HG03108 (cell line): ENCODE results near the gene HMX1.

ENCODE experiments used
- ATAC-seq: cut with Tn5 transposase; IDR thresholded peaks from one replicate; pipeline ENCODE4 v1.9.1; 2021; ENCODE audit warnings: moderate library complexity; ENCODE audit not compliant: unreplicated experiment

HMX1 gene

DNA sequence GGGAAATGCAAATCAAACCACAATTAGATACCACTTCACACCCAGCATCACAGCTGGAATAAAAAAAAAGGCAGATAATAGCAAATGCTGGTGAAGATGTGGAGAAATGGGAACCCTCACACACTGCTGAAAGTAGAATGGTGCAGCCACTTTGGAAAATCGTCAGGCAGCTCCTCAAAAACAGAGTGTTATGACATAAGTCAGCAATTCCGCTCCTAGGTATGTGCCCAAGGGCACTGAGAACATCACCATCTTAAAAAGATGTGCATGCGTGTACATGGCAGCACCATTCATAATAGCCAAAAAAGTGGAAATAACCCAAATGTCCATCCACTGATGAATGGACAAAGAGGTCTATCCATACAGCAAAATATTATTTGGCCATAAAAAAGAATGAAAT is 28.0 kb downstream of the HMX1 start:
- no peak for ATAC-seq

DNA sequence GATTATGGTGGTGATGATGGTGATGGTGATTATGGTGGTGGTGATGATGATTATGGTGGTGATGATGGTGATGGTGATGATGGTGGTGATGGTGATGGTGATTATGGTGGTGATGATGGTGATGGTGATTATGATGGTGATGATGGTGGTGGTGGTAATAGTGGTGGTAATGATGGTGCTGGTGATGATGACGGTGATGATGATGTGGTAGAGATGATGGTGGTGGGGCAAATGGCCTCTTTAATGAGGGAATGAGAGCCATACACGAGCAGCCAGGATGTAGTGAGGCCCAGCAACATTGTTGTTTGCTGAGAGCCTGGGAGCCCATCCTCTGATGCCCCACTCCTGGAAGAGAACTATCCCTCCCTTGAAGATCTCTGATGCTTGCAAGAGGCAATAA is 29.0 kb downstream of the HMX1 start:
- no peak for ATAC-seq

GRCh38 chr4:8841678-8842268 is 29.9 kb downstream of the HMX1 start:
- ATAC-seq, result no peak

DNA sequence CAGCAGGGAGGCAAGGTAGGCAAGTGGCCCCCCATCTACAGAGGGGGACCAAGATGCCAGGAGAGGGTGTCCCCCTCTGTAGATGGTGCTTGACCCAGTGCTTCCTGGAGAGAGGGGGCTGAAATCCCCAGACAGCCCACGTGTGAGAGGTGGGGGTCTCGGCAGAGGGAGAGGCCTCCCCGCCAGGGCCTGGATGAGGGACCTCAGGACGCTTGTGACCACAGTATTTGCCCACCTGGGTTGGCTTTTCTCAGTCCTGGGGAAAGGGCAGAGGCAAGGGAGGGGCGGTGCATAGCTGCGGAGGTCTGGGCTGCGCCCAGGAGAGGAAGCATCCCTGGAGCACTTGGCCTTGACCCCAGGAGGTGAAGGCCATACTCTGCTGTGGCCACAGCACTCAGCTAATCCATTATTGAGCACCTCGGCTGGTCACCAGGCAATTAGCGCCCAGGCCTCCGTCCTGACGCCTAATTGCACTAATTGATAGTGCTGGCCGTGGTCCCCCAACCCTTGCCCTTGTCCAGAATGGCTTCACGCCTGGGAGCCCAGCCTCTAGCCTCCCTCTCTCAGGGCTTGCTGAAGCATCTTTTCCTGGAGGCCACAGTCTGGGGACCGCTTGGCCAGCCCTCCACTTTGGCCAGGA is 30.7 kb downstream of the HMX1 start:
- ATAC-seq, result no peak

DNA sequence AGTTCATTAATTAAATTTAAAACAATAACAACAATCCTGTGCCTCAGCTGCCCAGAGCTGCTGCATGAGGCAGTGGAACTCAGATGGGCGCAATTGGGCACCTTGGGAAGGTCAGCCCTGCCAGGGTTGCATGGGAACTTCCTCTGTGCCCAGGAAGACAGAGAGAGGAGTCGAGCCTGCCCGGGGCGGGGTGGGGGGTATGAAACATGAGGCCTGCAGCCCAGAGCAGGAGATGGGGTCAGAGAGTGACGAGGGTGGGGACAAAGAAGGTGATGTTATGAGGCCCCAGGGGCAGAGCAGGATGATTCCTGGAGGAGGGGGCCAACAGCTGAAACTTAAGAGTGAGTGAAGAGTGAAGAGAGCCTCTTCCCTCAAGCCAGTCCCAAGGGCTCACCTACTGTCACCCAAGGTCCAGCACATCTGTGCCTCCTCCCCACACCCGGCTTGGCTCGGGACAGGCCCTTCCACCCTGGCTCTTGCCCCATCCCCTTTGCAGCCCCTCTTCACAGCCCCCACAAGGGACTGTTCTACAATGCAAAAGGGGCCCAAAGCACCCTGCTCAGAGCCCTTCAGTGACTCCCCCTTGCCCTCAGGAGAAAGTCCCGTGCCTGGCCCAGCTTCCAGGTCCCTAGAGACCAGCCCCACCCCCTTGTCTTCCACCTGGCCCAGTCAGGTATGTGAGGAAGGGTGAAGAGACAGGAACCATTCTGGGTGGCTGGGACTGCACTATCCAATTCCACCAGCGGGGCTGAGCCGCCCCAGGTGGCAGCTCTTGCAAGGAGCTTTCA is 31.4 kb downstream of the HMX1 start:
- no peak for ATAC-seq

DNA sequence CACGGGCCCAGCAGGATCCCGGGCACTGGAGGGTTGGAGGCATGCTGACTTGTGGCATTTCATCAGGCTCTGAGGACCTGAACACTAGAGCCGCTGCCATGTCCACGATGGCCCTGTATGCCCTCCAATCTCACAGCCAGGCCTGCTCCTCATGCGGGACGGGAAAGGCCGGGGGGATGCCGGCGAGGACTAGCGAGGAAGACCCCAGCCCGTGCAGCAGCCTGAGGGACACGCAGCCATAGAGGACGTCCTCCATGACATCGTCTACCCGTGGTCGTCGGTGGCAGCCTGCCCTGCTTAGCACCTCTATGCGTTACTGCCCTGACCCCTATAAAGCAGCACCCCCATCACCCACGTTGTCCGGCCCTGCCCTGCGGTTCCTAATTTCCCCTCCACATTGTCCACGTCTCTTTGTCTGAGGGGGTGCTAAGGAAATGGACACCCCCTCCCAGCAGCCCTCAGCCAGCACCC is 32.6 kb downstream of the HMX1 start:
- ATAC-seq, result no peak

DNA sequence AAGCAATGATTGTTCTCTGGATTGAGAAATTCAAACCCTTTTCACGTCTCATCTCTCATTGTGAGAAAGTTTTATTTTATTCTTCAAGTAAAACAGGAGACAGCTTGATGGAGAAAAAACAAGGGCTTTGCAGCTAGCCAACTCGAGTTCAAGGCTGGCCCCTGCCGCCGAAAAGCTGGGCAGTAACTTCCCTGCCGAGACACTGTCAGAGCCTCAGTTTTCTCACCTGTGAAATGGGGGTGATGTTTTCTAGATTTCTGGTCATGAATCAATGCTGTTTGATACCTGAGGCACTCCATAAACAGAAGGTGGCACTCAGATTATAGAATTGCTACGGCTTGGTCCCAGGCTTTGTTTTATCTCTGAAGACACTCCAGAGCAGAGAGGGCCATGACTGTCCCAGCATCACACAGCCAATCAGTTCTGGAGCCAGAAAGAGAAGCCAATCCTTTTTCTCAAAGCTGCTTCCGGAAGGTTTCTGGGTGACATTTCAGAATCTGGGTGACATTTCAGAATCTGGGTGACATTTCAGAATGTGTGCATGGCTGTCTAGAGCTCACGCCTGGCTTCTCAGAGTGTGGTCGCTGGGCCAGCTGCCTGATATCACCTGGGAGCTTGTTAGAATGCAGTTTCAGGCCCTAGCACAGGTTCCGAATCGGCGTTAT is 33.2 kb downstream of the HMX1 start:
- ATAC-seq, result no peak

GRCh38 chr4:8837181-8837841 is 34.3 kb downstream of the HMX1 start:
- ATAC-seq, result no peak

- ATAC-seq, result no peak
Measured at GRCh38 chr4:8836664-8837171, 34.9 kb downstream of the HMX1 start.

DNA sequence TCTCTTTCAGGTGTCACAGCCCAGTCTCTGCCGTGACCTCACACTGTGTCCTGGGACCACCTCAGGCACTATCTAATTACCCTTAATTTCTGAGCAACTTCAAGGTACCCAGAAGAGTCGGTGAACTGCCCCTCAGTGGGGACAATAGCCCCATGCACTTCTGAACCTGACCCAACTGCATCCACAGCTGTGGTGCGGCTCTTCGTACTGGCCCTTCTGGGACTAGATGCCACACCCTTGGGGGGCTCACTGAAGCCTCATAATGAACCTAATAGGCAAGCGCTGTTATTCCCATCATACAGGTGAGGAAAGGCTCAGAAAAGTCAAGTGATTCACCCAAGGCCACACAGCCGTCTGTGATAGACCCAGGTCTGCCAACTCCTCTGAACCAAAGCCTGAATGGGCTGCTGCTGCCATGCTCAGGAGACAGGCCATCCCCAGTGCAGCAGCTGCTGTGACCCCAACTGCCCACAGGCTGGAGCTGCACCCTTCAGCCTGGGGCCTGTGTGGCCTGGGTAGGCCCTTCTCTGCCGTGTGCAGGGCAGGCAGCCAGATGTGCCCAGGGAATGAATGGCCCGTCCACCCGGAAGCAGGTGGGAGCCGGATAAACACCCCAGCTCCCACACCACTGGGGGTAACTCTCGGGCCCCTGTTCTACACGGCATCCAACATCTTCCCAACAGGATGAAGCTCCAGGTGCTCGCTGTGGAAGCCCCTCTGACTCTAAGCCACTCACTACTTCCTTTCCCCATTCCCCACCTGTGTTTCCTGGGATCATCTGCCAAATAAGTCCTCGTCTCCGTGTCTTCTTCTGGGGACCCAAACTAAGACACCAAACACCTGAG is 35.9 kb downstream of the HMX1 start:
- no peak for ATAC-seq

DNA sequence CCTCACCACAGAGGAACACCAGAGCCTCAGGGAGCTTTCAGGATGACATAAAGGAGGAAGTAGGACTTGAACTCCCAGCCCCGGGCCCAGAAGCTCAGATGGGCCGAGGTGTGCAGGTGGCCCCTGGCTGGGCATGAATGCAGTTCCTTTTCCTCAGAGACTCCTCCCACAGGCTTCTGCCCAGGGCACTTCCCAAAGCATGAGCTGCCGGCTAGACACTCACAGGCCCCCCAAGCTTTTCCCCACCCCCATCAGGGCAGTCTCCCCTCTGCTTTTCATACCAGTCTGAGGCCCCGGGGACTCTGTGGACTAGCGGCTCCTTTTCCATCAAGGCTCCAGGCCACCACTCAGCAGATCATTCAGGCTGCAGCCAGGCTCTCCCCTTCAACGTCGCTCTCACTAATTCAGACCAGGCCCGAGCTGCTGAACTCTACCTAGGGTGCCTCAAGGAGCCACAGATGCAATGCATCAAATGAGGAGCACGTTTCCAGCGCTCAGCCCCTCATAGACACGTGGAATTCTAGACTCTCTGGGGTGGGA is 36.9 kb downstream of the HMX1 start:
- no peak for ATAC-seq

DNA sequence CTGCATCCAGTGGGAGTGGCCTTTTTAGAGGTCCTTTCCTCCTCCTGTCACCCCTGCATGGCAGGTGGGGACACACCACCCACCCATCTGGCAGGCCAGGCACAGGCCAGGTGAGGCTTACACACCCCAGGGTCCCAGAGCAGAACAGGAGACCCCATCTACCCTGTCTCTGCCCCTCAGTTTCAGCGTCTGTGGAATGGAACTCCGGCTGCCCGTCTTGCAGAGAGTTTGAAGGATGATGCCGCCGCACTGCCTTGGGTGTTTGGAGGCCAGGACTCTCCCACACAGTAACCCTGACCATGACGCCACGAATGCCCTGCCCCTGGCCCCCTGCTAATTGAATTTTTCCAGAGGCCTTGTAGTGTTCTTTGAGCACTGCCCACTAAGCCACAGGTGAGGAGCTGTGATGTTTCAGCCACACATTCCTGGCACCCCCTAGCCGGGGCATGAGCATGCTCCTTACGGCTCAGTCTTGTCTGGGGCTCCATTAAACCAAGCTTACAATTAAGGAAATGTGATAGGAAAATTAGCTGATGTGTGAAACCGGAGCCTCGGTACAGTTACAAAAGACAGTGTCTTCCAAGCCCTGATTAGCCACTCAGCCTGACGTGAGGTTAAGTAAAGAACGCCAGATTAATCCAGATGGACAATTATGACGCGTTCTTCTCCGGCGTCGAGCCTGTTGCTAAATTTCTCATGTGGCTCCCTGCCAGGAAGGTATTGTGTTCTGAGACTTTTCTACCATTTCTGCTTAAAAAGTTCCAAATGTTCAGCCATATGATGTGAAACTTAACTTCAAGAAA is 39.3 kb downstream of the HMX1 start:
- no peak for ATAC-seq

- no peak for ATAC-seq
Measured at GRCh38 chr4:8831221-8832112, 40.2 kb downstream of the HMX1 start.

DNA sequence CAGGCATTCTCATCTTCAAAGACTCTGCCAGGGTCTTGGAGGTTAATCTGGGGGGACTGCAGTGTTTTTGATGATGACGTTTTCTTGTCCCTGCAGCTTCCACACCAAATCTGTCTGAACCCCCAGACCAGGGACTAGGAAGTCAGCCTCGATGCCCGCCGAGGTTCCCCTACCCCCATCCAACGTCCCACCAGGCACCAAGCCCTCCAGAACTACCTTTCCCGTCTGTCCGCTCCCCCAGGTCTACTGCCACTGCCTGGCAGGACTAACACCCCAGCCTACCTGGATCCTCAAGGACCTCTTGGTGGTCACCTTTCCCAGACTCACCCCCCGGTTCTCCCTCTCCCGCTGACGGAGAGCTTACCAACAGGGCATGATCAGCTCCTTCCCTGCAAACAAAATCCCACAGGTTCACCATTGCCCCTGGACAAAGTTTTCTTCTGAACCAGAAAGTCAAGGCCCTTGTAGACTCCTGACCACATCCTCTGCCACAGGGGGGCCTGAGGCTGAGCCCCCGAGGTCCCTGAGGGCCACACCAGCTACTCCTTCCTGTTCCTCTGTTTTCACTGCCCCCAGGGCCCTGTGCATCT is 40.9 kb downstream of the HMX1 start:
- ATAC-seq, result no peak

DNA sequence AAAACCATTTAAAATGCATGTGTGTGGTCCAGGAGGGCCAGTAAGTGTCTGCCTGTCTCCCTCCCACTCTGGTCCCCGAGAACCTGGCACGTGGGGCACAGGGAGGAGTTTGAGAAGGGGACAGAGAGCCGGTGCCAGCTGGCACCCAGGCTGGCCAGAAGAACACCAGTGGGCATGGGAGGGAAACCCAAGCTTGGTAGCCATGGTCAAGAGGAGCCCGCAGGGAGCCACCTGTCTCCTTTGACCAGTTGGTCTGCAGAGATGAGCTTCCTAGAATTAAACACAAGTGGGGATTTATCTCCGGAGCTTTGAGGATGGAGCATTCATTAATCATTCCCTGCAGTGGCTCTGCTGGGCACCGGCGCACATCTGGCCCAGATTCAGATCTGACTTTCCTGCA is 41.6 kb downstream of the HMX1 start:
- ATAC-seq, result no peak

DNA sequence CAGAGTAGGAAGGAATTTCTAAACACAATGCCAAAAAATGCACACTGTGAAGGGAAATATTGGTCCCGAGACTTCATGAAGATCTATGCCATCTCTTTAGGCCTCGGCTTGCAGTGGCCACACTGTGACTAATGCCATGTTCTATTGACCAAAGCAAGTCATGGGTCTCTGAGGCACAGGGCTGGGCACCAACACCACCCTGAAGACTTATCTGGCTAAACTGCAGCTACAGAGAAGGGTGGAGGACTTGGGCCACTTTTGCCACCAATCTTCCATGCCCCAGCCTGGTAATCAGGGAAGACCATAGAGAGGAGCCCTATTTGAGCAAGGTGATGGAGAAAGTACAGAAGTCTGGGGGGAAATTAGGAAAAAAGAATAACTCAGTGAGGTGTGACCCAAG is 42.1 kb downstream of the HMX1 start:
- no peak for ATAC-seq

DNA sequence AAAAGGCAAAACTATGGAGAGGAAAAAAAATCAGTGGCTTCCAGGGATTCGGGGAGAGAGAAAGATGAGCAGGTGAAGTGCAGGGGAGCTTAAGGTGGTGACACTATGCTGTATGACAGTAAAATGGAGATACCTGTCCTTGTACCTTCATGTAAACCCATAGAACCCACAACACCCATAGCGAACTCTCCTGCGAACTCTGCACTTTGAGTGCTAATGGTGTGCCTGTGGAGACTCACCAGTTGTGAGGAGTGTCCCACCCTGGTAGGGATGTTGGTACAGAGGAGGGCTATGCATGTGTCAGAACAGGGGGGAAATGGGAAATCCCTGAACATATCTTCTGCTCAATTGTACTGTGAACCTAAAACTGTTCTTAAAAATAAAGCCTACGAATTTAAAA is 42.8 kb downstream of the HMX1 start:
- no peak for ATAC-seq
